A673 (cell line): ENCODE measurements around the gene FEN1.

Source experiments
- EZH2 ChIP-seq: fragments of 200-600 bp; sonication (generic); IDR thresholded peaks from 2 replicates; pipeline ENCODE4 v1.6.1; 2017; ENCODE audit warnings: borderline replicate concordance, low read depth, mild to moderate bottlenecking, mixed read lengths, antibody characterized with exemption, low read length; ENCODE audit not compliant: poor library complexity, severe bottlenecking
- TF ChIP-seq, protein P1 (sequence below): fragments of 300-800, 200-600 bp; sonication (generic); conservative IDR thresholded peaks from 2 replicates; pipeline ENCODE4 v1.5.1; 2017; ENCODE audit warnings: low read depth, mild to moderate bottlenecking, antibody characterized with exemption, low read length, moderate library complexity, mixed read lengths

DNA sequence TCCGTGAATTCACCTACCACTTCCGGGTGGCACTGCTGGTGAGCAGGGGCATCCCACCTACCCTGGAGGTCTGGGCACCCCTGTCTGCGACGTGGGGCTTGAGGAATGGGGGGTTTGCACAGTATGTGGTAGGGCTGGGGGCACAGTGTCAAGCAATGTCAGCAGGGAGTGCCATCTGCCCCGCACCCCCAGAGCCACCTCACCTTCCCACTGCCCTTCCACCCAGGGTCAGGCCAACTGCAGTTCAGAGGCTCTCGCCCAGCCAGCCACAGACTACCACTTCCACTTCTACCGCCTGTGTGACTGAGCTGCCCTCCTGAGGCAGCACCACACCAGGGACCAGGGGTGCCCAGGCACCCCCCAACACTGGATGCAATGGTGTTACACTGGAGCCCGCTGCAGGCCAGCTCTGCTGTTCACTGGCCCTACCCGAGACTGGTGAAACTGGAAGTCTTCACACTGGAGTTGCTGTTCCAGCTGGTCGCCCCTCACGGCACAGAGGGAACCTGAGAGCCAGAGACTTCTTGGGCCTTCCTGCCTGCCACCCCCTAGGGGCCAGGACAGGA lies 6.8 kb upstream of the FEN1 start:
- TF ChIP-seq, protein P1, sequence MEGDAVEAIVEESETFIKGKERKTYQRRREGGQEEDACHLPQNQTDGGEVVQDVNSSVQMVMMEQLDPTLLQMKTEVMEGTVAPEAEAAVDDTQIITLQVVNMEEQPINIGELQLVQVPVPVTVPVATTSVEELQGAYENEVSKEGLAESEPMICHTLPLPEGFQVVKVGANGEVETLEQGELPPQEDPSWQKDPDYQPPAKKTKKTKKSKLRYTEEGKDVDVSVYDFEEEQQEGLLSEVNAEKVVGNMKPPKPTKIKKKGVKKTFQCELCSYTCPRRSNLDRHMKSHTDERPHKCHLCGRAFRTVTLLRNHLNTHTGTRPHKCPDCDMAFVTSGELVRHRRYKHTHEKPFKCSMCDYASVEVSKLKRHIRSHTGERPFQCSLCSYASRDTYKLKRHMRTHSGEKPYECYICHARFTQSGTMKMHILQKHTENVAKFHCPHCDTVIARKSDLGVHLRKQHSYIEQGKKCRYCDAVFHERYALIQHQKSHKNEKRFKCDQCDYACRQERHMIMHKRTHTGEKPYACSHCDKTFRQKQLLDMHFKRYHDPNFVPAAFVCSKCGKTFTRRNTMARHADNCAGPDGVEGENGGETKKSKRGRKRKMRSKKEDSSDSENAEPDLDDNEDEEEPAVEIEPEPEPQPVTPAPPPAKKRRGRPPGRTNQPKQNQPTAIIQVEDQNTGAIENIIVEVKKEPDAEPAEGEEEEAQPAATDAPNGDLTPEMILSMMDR, result no peak
- TF ChIP-seq EZH2, result no peak
